Dermis blood vessel endothelial cell (primary cell): ENCODE measurements around the gene C1orf167. TPM values are rescaled to one million over a fixed set of nuclear protein-coding genes. Genes with fewer than 3 reads are reported as not detected.
"Not testable (repeated sequence)": the region's sequence is repeated elsewhere in the genome, so short reads cannot be mapped to it uniquely, and the experiment has no call there.

Experiments
- DNase-seq: peaks from one replicate; pipeline ENCODE4 v3.0.0; 2010
- total RNA-seq: library from RNA; depleted of rRNA; stranded (reverse); fragments of >200 nt; gene quantifications from 2 replicates; pipeline ENCODE4 v1.2.3, GENCODE V29; 2014

Gene C1orf167
- total RNA-seq, 1 donor from 2014 or later = not detected

DNA sequence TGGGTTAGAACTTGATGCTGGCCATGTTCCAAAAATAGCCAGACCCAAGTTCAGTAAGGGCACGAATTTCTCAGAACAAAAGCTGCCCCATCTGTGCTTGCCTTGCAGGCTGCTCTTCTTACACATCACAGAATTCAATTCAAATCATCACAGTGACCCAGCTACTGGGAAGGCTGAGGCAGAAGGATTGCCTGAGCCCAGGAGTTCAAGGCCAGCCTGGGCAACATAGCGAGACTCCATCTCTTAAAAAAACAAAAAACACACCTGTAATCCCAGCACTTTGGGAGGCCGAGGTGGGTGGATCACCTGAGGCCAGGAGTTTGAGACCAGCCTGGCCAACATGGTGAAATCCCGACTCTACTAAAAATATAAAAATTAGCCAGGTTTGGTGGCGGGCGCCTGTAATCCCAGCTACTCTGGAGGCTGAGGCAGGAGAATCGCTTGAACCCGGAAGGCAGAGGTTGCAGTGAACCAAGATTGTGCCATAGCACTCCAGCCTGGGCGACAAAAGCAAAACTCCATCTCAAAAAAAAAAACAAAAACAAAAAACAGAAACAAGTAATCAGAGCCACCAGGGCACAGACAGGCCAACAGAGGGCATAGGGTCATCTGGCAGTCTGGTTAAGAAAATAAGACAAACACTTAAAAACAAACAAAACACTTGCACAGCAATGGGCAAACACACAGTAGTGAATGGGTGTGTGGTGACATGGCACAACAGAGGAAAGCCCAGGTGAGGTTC lies 42.1 kb downstream of the C1orf167 start:
- not testable (repeated sequence) for DNase-seq

GRCh38 chr1:11804666-11805421 lies 42.9 kb downstream of the C1orf167 start:
- peak; percentile 37 for DNase-seq

DNA sequence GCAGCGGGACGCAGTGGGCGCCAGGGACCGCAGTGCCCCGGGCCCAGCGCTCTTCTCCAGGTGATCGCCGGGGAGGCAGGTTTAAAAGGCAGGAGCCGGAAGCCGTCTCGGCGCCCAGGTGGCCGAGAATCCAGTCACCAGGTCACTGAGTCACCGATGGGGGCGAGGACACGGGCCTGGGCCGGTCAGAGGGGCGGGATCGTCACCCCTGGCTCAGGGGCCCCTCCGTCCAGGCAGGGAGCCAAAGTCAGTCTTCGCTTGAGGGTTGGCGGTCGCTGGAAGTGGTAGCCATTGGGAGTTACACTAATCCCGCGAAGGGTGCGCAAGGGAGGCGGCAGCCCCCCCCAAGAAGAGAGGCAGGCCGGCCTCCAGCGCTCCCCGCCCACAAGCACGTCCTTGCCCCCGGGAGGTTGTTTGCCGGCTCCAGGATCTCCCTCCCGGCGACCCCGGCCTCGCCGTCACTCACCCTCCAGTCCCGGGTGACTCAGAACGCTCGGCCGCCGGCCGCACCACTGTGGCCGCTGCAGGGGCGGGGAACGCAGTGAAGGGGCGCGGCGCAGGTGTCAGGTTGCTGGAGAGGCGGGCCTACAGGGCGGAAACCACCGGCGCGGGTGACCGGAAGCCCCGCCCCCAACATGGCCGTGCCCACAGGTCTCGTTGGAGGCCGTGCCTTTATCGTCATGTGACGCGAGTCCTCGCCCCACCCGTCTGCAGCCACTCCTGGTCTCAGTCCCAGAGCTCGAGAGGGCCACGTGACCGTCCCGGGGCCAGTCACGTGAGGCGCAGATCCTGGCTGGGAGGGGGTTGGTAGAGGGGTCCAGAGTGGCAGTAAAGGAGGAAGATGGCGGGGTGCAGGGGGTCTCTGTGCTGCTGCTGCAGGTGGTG lies 43.7 kb downstream of the C1orf167 start, which contains the start of the genes CLCN6 and MTHFR:
Gene CLCN6 (plus strand): TSS at position 770 of the 885 bp plus-strand sequence. CDS start 72 bp downstream, at position 842.
Gene MTHFR (minus strand): TSS at position 543 of the 885 bp plus-strand sequence. CDS start 2,848 bp downstream, outside the sequence.
- peak; percentile 100 for DNase-seq

- DNase-seq = peak; percentile 41
Observed at GRCh38 chr1:11806307-11806936, 44.4 kb downstream of the C1orf167 start.

DNA sequence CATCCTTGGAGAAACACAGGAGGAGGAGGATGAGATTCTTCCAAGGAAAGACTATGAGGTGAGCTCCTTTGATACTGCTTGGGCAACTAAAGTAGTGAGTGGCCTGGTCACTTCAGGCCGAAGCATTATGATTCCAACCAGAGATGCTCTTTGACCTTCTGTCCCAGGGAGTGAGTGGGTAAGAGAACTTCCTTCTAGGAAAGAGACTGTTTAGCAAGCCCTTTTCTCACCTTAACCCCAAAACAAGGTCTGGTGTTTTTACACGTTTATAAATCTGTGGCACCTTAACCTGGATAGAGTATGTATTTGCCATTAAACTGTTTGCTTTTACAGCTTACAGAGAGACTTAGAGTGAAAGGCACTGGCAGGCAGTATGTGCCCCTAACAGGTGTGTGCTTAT lies 45.1 kb downstream of the C1orf167 start:
- DNase-seq = no peak

DNA sequence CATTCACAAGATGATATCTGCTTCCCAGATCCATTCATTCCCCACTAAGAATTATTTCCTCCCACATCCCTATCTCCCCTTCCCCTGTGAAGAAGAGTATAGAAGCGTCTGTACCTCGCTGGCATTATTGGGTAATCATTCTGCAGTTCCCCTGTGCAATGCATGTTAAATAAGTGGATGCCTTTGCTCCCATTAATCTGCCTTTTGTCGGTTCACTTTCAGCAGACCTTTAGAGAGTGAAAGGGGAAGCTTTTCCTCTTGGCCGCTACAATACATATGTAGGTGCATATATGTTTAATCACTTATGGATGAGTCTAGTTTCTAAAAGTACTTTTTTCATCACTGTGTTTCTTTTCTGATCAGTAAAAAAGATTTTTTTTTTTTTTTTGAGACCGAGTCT lies 51.0 kb downstream of the C1orf167 start:
- no peak for DNase-seq

GRCh38 chr1:11817192-11817591 lies 55.2 kb downstream of the C1orf167 start:
- DNase-seq = no peak

- no peak for DNase-seq
Observed at GRCh38 chr1:11822091-11822490, 60.1 kb downstream of the C1orf167 start.

DNA sequence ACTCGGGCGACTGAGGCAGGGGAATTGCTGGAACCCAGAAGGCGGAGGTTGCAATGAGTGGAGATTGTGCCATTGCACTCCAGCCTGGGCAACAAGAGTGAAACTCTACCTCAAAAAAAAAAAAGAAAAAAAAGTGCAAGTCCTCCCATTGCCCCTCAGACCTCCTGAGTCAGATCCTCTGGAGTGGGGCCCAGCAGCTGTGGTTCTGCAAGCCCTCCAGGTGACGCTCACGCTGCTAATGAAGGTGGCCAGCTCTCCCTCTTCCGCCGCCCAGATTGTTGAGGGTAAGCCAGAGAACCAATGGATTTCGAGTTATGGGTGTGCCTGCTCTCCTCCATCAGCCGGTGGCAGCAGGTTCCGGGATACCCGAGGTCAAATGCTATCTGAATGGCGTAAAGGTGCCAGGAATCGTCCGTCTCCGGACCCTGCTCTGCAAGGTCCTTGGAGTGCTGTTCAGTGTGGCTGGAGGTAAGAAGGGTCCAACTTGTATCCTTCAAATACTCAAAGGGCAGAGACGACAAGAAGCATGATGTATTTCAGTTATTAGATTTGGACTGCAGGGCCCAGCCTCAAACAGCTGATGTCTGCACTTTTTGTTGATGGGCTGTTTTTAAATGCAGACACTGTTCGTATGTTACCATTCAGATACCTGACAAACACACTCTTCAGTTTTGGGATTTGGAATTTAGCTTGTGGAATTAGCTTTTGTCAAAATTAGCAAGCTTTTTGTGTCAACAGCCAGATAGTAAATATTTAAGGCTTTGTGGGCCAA lies 61.6 kb downstream of the C1orf167 start:
- no peak for DNase-seq

DNA sequence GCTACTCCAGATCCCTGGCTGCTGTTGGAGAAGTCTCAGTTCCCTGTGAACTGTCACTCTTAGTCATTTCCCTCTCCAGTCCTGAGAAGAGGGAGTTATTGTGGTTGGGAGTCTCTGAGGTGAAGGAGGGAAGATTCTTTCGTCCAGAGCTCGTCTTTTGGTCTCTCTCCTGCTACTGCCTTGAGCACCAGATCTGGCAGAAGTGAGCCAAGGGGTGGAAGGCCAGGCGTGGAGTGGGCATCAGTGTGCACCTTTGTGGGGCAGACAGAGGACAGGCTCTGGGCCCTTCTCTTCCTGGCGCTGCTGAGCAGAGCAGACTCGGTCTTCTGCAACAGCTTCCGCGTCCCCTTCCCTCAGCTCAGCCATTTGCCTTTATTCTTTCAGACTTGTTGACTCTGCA lies 63.1 kb downstream of the C1orf167 start:
- no peak for DNase-seq

- DNase-seq = no peak
Observed at GRCh38 chr1:11826946-11827345, 65.0 kb downstream of the C1orf167 start.

- no peak for DNase-seq
Observed at GRCh38 chr1:11828511-11828910, 66.5 kb downstream of the C1orf167 start.

DNA sequence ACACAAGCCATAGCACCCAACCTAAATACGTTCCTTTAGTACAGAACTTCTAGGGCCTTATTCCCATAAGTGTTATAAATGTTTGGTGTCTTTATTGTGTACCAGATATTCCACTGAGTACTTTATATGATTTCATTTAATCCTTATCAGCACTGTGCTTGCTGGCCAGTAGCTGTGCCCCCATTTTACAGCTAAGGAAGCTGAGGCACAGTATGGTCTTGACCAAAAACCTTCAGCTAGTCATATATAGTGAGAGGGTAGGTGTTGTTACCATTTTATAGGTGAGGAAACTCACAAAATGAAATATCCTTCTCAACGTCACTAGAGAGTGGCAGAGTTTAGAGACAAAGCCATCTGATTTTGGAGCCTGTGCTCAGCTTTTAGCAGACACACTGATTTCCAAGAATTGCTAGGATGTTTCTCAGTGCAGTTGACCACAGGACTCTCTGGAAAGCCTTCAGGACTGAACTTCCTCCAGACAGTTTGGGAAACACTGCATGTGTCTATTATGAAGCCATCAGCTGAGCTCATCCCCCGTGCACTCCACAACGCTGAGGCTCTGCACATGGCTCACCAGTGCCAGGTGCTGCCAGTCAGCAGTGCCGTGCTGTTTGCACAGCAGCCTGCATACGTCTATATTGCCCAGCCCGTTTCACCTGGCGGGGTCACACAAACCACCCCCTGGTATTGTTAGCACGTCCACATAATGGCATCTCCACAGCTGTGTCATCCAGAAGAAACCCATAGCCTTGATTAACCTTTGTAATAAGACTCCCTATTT lies 70.1 kb downstream of the C1orf167 start:
- DNase-seq = no peak

- DNase-seq = no peak
Observed at GRCh38 chr1:11833497-11833896, 71.5 kb downstream of the C1orf167 start.

DNA sequence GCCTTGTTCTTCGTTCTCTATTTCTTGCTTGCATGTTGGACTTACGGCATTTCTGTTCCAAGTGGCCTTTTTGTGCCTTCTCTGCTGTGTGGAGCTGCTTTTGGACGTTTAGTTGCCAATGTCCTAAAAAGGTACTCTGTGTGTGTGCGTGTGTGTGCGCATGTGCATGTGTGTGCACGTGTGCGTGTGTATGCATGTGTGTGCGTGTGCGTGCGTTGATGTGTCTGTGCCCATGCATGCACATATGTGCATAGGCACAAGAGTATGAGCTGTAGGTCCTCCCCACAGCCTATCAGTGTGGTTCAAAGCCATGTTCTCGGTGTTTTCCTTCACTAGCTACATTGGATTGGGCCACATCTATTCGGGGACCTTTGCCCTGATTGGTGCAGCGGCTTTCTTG lies 71.9 kb downstream of the C1orf167 start:
- DNase-seq = no peak

DNA sequence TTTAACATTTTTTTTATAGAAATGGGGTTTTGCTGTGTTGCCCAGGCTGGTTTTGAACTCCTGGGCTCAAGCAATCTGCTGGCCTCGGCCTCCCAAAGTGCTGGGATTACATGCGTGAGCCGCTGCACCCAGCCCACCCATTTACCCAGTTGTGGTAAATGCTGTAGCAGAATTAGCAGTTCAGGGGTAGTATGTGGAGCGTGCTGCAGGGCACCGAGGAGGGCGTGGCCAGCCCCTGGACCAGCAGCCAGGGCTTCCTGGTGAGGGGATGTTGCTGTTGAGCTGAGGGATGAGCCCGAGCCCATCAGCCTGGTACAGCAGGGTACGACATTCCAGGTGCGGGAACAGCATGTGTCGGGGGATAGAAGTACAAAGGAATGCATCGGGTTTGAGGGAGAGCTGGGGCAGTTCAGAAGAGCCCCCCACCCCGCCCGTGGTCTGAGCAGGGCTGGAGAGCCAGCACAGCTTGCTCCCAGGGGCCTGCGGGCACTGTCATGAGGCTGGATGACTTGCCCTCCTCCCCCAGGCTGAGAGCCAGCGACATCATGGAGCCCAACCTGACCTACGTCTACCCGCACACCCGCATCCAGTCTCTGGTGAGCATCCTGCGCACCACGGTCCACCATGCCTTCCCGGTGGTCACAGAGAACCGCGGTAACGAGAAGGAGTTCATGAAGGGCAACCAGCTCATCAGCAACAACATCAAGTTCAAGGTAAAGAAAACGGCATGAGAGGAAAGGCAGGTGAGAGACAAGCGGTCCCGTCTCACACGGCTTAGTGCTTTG lies 73.6 kb downstream of the C1orf167 start:
- DNase-seq = no peak

DNA sequence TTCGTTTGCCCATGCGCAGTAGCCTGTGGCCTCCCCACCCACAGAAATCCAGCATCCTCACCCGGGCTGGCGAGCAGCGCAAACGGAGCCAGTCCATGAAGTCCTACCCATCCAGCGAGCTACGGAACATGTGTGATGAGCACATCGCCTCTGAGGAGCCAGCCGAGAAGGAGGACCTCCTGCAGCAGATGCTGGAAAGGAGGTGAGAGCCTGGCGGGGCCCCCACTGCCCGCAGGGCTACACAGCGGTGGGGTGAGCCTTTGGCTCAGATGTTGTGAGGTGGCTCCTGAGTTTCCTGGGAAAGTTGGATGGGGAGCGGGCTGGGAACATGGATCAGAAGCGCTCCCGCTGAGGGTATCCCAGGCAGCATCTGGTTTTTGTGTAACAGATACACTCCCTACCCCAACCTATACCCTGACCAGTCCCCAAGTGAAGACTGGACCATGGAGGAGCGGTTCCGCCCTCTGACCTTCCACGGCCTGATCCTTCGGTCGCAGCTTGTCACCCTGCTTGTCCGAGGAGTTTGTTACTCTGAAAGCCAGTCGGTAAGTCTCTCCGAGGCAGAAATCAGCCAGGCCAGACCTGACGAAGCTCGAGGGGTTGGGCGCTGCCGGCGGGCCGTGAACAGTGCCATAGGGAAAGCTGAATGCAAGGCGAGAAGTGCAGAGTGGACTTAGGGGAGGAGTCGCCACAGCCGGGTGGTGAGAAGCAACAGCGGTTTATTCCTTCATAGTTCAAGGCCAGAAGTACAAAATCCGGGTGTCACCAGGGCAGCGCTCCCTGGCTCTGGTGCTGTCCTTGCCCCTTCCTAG lies 75.2 kb downstream of the C1orf167 start:
- DNase-seq = no peak

- no peak for DNase-seq
Observed at GRCh38 chr1:11837767-11838348, 75.9 kb downstream of the C1orf167 start.
